ENCODE data around the gene EIF2S3B.

The EIF2S3B gene

DNA sequence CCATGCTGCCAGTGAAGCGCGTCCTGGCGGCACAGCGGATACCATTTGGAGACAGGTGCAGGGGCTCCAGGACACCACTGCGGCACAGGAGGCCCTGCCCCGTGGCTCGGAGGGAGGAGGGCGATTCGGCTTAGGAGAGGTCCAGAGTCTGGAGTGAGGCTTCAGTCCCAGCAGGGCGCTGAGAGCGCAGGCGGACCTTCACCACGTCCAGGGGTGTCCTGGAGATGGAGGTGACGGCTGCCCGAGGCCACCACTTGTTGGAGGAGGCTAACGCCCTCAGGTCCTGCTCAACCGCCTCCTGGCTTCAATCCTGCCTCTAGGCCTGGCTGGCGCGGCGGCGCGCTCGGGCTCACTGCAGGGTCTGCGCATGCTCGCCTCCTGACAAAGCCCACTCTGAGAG, 45.7 kb downstream of the EIF2S3B start:
- no peak overlapping the region for H3K4me3 ChIP-seq (ENCODE audit: low read depth, low read length)
- no peak for DNase-seq (ENCODE audit: low read depth)

DNA sequence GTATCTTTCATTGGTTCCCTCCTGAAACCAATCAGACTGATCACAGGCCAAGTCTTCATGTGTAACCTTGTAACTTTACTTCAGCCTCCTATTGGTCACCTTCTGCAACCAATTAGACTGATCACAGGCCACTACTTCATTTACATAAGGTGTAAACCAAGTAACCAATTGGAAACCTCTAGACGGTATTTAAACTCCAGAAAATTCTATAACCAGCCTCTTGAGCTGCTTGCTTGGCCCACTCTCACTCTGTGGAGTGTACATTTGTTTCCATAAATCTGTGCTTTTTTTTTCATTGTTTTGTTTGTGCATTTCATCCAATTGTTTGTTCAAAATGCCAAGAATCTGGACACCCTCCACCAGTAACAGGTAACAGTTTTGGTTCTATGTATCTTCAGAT, 47.5 kb downstream of the EIF2S3B start:
- H3K4me3 ChIP-seq (ENCODE audit: low read depth, low read length): no peak overlapping the region
- no peak for DNase-seq (ENCODE audit: low read depth)

DNA sequence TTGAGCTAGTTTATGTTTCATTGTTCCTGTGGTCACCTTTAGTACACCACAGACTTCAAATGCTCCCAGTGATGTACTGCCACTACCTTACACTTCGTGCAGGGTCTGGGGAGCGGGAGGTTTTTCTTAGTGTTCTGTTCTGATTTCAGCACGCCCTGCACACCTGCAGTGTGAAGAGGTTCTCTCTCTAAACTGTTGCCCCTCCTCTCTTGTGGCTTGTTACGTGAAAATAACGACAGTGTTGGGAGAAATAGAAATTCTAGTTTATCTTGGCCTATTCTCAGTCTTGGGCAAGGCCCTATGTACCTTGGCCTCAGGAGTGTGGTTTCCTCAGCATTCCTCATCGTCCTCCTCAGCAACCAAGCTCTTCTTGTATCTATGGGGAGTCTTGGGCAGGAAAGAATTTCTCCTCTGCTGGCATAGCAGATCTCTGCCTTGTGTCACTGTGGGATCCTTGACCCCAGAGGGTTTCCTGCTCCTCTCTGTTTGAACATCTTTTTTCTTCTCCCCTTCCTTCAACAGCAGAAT, 48.6 kb downstream of the EIF2S3B start:
- DNase-seq (ENCODE audit: low read depth): no peak

DNA sequence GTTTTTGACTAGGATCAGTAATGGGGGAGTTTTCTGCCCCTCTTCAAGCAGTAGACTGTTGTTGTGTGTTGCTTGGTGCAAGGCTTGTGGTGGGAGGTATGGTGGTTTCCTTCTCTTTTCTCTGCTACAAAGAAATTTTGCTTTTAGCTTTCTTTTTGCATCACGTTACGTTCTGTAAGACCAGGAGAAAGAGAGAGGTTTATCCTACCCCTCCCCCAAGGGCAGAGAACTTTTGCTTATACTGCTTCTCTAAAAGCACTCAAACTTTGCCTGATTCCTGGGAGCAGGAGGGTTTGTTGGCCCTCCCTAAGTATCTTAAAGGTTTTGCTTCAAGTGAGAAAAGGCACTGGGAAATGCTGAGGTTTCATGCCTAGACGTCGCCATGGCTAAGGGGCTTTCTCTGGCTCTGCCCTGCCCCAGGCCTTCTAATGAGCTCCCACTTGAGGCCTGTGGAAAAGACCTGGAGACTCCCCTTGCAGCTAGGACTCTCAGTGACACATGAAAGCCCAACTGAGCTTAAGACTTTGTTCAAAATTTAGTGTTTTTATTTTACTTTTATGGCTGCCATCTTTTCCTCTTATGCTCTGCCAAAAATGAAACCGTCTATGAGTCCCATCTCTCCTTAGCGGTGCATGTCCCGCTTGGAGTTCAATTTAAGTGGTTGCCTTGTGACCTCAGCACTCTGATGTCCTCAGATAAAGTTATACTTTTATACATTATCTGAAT, 49.2 kb downstream of the EIF2S3B start:
- H3K4me3 ChIP-seq (ENCODE audit: low read depth, low read length): no peak overlapping the region

More for the DNA sequence above, 48.6 kb downstream of the EIF2S3B start:
- H3K4me3 ChIP-seq (ENCODE audit: low read depth, low read length): no peak overlapping the region

DNA sequence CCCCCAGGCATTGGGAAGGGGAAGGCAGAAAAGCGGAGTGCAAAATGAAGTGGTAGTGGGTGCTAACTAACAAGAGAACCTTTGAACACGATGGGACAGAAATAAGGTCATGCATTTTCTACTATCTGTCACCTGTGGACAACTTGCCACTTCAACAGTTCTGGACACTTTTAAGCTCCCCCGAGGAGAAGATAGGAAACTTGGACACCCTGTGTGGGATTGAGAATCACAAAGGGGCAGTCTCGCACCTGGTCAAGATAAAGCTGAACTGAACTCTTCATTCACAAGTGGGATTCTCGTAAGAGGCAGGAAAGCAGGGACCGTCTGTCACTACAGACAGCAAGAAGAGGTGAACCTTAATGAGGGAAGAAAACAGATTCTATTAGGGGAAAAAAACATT, 51.6 kb downstream of the EIF2S3B start:
- no peak overlapping the region for H3K4me3 ChIP-seq (ENCODE audit: low read depth, low read length)
- DNase-seq (ENCODE audit: low read depth): no peak

More for the DNA sequence above, 49.2 kb downstream of the EIF2S3B start:
- DNase-seq (ENCODE audit: low read depth): no peak

DNA sequence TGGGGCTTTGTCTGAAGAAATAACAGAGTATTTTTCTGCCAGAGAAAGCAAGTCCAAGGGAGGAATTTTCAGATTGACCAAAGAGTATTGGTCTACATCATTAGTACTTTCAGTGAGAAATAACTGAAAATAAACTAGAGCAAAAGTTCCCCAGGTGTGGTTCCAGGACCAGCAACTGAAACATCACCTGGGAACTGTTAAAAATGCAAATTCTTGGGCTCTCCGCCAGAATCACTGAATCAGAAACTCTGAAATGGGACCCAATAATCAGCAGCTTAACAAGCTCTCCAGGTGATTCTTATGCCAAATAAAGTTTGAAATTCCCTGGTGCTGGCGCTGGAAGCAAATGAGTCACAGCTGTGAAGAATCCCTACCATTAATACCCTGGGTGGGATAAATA, 52.1 kb downstream of the EIF2S3B start:
- DNase-seq (ENCODE audit: low read depth): no peak

More for the DNA sequence above, 52.1 kb downstream of the EIF2S3B start:
- H3K4me3 ChIP-seq (ENCODE audit: low read depth, low read length): no peak overlapping the region

Measured in skeletal muscle cell (primary cell).